ENCODE results near the gene ARHGDIA.

ARHGDIA gene

GRCh38 chr17:81911277-81911961, 40.3 kb upstream of the ARHGDIA start, which contains the start of gene PCYT2:
TSS of gene PCYT2 (minus strand) at chr17:81911399. CDS start at chr17:81911355, 44 bp downstream.
- peak within 1 kb of the TSS; percentile 98 for H3K4me2 ChIP-seq (ENCODE audit: insufficient read depth, low read length, poor library complexity, severe bottlenecking)
- no peak within 1 kb of the TSS for H3K27ac ChIP-seq (replicated peaks; ENCODE audit: low read length)
- H2BK120ac ChIP-seq (ENCODE audit: low read depth, low read length): no peak within 1 kb of the TSS
- no peaks in the 10 kb centered on the region for H3K27me3 ChIP-seq (ENCODE audit: control insufficient read depth in 3 of 3, insufficient read depth in 3 of 3, low read depth in 1 of 3, low read length in 3 of 3)
- peak within 1 kb of the TSS; percentile 73 for H2AFZ ChIP-seq (ENCODE audit: low read length)
- no peak within 1 kb of the TSS for H3K4ac ChIP-seq (ENCODE audit: low read length)
- no CpG with 5 or more reads among the region's 84 CpGs for WGBS, 2 donors (ENCODE audit: extremely low coverage in 2 of 2, insufficient read length in 2 of 2, insufficient replicate concordance in 1 of 2)
- peaks cover 37 to 73% of the 10 kb centered on the region in 2 donors for H3K36me3 ChIP-seq (replicated peaks in 1 of 2; ENCODE audit: control insufficient read depth in 2 of 2, insufficient read depth in 2 of 2, low read length in 2 of 2)
- H3K4me1 ChIP-seq (ENCODE audit: control insufficient read depth in 2 of 2, insufficient read depth in 1 of 2, low read depth in 1 of 2, low read length in 2 of 2): peaks cover 4 to 10% of the 10 kb centered on the region in 2 donors
- H3K4me3 ChIP-seq (ENCODE audit: low read length in 2 of 2): peak within 1 kb of the TSS; percentile 76 to 95
- no peak within 1 kb of the TSS for H4K8ac ChIP-seq (ENCODE audit: low read depth, low read length)
- peak within 1 kb of the TSS; percentile 80 for H3K23ac ChIP-seq (ENCODE audit: low read depth, low read length, poor library complexity)
- H2BK15ac ChIP-seq (ENCODE audit: low read length): no peak within 1 kb of the TSS
- H2AK5ac ChIP-seq (ENCODE audit: low read depth, low read length): no peak within 1 kb of the TSS
- H3K14ac ChIP-seq (ENCODE audit: low read length): peak within 1 kb of the TSS; percentile 57
- H3K9me3 ChIP-seq (replicated peaks in 1 of 2; ENCODE audit: control insufficient read depth in 2 of 2, insufficient read depth in 1 of 2, low read depth in 1 of 2, low read length in 2 of 2): no peaks in the 10 kb centered on the region
- H2BK5ac ChIP-seq (ENCODE audit: low read length): no peak within 1 kb of the TSS
- no peak within 1 kb of the TSS for H4K91ac ChIP-seq (ENCODE audit: low read depth, low read length, poor library complexity)
- DNase-seq (ENCODE audit: low spot score): peak; percentile 81
- peaks cover 5% of the 10 kb centered on the region for H3K79me1 ChIP-seq (ENCODE audit: low read depth, low read length)
- peak within 1 kb of the TSS; percentile 83 for H3K18ac ChIP-seq (ENCODE audit: low read length)
- peak within 1 kb of the TSS; percentile 92 for H3K9ac ChIP-seq (ENCODE audit: low read depth, low read length, poor library complexity)
- no peak within 1 kb of the TSS for H2BK12ac ChIP-seq (ENCODE audit: low read length)

- WGBS, 2 donors (ENCODE audit: extremely low coverage in 2 of 2, insufficient read length in 2 of 2, insufficient replicate concordance in 1 of 2): no CpG with 5 or more reads among the region's 55 CpGs
- Histone ChIP-seq H3K27me3 (ENCODE audit: control insufficient read depth in 3 of 3, insufficient read depth in 3 of 3, low read depth in 1 of 3, low read length in 3 of 3) (no peaks in the 10 kb centered on the region), H2BK120ac (ENCODE audit: low read depth, low read length) (no peak overlapping the region), H3K4me2 (ENCODE audit: insufficient read depth, low read length, poor library complexity, severe bottlenecking) (peak overlapping the region; percentile 98), H4K8ac (ENCODE audit: low read depth, low read length) (no peak overlapping the region), H3K79me1 (ENCODE audit: low read depth, low read length) (peaks cover 5% of the 10 kb centered on the region), H2AFZ (ENCODE audit: low read length) (peak overlapping the region; percentile 73), H3K4me3 (ENCODE audit: low read length in 2 of 2) (peak overlapping the region; percentile 76 to 95), H2AK5ac (ENCODE audit: low read depth, low read length) (no peak overlapping the region), H2BK5ac (ENCODE audit: low read length) (no peak overlapping the region), H3K18ac (ENCODE audit: low read length) (peak overlapping the region; percentile 83), H3K9ac (ENCODE audit: low read depth, low read length, poor library complexity) (peak overlapping the region; percentile 92), H3K36me3 (replicated peaks in 1 of 2; ENCODE audit: control insufficient read depth in 2 of 2, insufficient read depth in 2 of 2, low read length in 2 of 2) (peaks cover 38 to 74% of the 10 kb centered on the region in 2 donors), H2BK12ac (ENCODE audit: low read length) (no peak overlapping the region), H3K4me1 (ENCODE audit: control insufficient read depth in 2 of 2, insufficient read depth in 1 of 2, low read depth in 1 of 2, low read length in 2 of 2) (peaks cover 4 to 10% of the 10 kb centered on the region in 2 donors), H3K4ac (ENCODE audit: low read length) (no peak overlapping the region), H3K23ac (ENCODE audit: low read depth, low read length, poor library complexity) (peak overlapping the region; percentile 80), H2BK15ac (ENCODE audit: low read length) (no peak overlapping the region), H3K9me3 (replicated peaks in 1 of 2; ENCODE audit: control insufficient read depth in 2 of 2, insufficient read depth in 1 of 2, low read depth in 1 of 2, low read length in 2 of 2) (no peaks in the 10 kb centered on the region), H3K14ac (ENCODE audit: low read length) (peak overlapping the region; percentile 57), H3K27ac (replicated peaks; ENCODE audit: low read length) (no peak overlapping the region), H4K91ac (ENCODE audit: low read depth, low read length, poor library complexity) (no peak overlapping the region)
- no peak for DNase-seq (ENCODE audit: low spot score)
These were observed 39.7 kb upstream of the ARHGDIA start for GRCh38 chr17:81910840-81911276.

GRCh38 chr17:81909966-81910839, 39.1 kb upstream of the ARHGDIA start:
- no peak for DNase-seq (ENCODE audit: low spot score)
- H3K23ac ChIP-seq (ENCODE audit: low read depth, low read length, poor library complexity): no peak overlapping the region
- peaks cover 4 to 10% of the 10 kb centered on the region in 2 donors for H3K4me1 ChIP-seq (ENCODE audit: control insufficient read depth in 2 of 2, insufficient read depth in 1 of 2, low read depth in 1 of 2, low read length in 2 of 2)
- H3K4me2 ChIP-seq (ENCODE audit: insufficient read depth, low read length, poor library complexity, severe bottlenecking): peak overlapping the region; percentile 98
- peak overlapping the region; percentile 73 for H2AFZ ChIP-seq (ENCODE audit: low read length)
- peak overlapping the region; percentile 2 for H3K14ac ChIP-seq (ENCODE audit: low read length)
- peak overlapping the region; percentile 76 to 95 for H3K4me3 ChIP-seq (ENCODE audit: low read length in 2 of 2)
- H3K79me1 ChIP-seq (ENCODE audit: low read depth, low read length): peaks cover 5% of the 10 kb centered on the region
- no peak overlapping the region for H2BK15ac ChIP-seq (ENCODE audit: low read length)
- no peak overlapping the region for H3K4ac ChIP-seq (ENCODE audit: low read length)
- no CpG with 5 or more reads among the region's 23 CpGs for WGBS, 2 donors (ENCODE audit: extremely low coverage in 2 of 2, insufficient read length in 2 of 2, insufficient replicate concordance in 1 of 2)
- H3K9ac ChIP-seq (ENCODE audit: low read depth, low read length, poor library complexity): peak overlapping the region; percentile 81
- no peak overlapping the region for H3K27ac ChIP-seq (replicated peaks; ENCODE audit: low read length)
- H2BK5ac ChIP-seq (ENCODE audit: low read length): no peak overlapping the region
- no peaks in the 10 kb centered on the region for H3K27me3 ChIP-seq (ENCODE audit: control insufficient read depth in 3 of 3, insufficient read depth in 3 of 3, low read depth in 1 of 3, low read length in 3 of 3)
- no peak overlapping the region for H4K8ac ChIP-seq (ENCODE audit: low read depth, low read length)
- H3K18ac ChIP-seq (ENCODE audit: low read length): peak overlapping the region; percentile 83
- no peak overlapping the region for H2AK5ac ChIP-seq (ENCODE audit: low read depth, low read length)
- H3K9me3 ChIP-seq (replicated peaks in 1 of 2; ENCODE audit: control insufficient read depth in 2 of 2, insufficient read depth in 1 of 2, low read depth in 1 of 2, low read length in 2 of 2): no peaks in the 10 kb centered on the region
- H2BK12ac ChIP-seq (ENCODE audit: low read length): no peak overlapping the region
- no peak overlapping the region for H4K91ac ChIP-seq (ENCODE audit: low read depth, low read length, poor library complexity)
- H2BK120ac ChIP-seq (ENCODE audit: low read depth, low read length): no peak overlapping the region
- H3K36me3 ChIP-seq (replicated peaks in 1 of 2; ENCODE audit: control insufficient read depth in 2 of 2, insufficient read depth in 2 of 2, low read length in 2 of 2): peaks cover 34 to 74% of the 10 kb centered on the region in 2 donors

DNA sequence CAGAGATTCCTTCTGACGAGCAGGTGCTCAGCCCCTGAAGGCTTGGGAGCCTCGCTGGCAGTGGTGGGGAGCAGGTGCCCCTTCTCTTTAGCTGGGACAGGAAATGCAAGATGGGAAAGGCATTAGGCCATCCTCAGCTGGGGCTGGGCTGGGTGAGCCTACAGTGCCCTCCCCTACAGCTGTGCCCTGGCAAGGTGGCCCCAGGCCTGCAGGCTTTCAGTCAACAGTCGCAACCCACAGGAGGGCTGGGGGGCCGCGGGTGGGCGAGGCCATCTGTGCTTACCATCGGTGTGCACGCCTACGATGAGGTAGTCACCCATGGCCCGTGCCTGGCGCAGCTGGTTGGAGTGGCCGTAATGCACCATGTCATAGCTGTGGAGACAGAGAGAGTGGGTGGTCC, 38.1 kb upstream of the ARHGDIA start:
- Histone ChIP-seq H3K14ac (ENCODE audit: low read length) (no peak overlapping the region), H3K4me3 (ENCODE audit: low read length in 2 of 2) (peak overlapping the region; percentile 9 to 33), H3K4me2 (ENCODE audit: insufficient read depth, low read length, poor library complexity, severe bottlenecking) (no peak overlapping the region), H4K8ac (ENCODE audit: low read depth, low read length) (no peak overlapping the region), H3K27ac (replicated peaks; ENCODE audit: low read length) (no peak overlapping the region), H3K23ac (ENCODE audit: low read depth, low read length, poor library complexity) (no peak overlapping the region), H2AFZ (ENCODE audit: low read length) (no peak overlapping the region), H4K91ac (ENCODE audit: low read depth, low read length, poor library complexity) (no peak overlapping the region), H2AK5ac (ENCODE audit: low read depth, low read length) (peak overlapping the region; percentile 81), H2BK5ac (ENCODE audit: low read length) (no peak overlapping the region), H2BK120ac (ENCODE audit: low read depth, low read length) (no peak overlapping the region), H3K4me1 (ENCODE audit: control insufficient read depth in 2 of 2, insufficient read depth in 1 of 2, low read depth in 1 of 2, low read length in 2 of 2) (peaks cover 4 to 10% of the 10 kb centered on the region in 2 donors), H2BK15ac (ENCODE audit: low read length) (no peak overlapping the region), H2BK12ac (ENCODE audit: low read length) (no peak overlapping the region), H3K9me3 (replicated peaks in 1 of 2; ENCODE audit: control insufficient read depth in 2 of 2, insufficient read depth in 1 of 2, low read depth in 1 of 2, low read length in 2 of 2) (no peaks in the 10 kb centered on the region), H3K4ac (ENCODE audit: low read length) (no peak overlapping the region), H3K36me3 (replicated peaks in 1 of 2; ENCODE audit: control insufficient read depth in 2 of 2, insufficient read depth in 2 of 2, low read length in 2 of 2) (peaks cover 29 to 74% of the 10 kb centered on the region in 2 donors), H3K18ac (ENCODE audit: low read length) (no peak overlapping the region), H3K27me3 (ENCODE audit: control insufficient read depth in 3 of 3, insufficient read depth in 3 of 3, low read depth in 1 of 3, low read length in 3 of 3) (no peaks in the 10 kb centered on the region), H3K9ac (ENCODE audit: low read depth, low read length, poor library complexity) (no peak overlapping the region), H3K79me1 (ENCODE audit: low read depth, low read length) (peaks cover 5% of the 10 kb centered on the region)
- WGBS, 2 donors (ENCODE audit: extremely low coverage in 2 of 2, insufficient read length in 2 of 2, insufficient replicate concordance in 1 of 2): no CpG with 5 or more reads among the region's 12 CpGs
- DNase-seq (ENCODE audit: low spot score): no peak
